G401 (cell line): ENCODE data around the gene PLK5. TPM values are rescaled to one million over a fixed set of nuclear protein-coding genes. Genes with fewer than 3 reads are reported as not detected.

Experiments used
- DNase-seq: peaks from one replicate; pipeline ENCODE4 v3.0.0-alpha.2; 2015; ENCODE audit warnings: low spot score
- in situ Hi-C: cut with HindIII; loops from 2 replicates; pipeline ENCODE4 v1.10.0; 2016; ENCODE audit warnings: low sequenced_read_pairs, mixed read lengths
- total RNA-seq: library from RNA; depleted of rRNA; stranded (reverse); fragments of >200 nt; shearing (Covaris generic); gene quantifications from 2 replicates; pipeline ENCODE4 v1.2.3, GENCODE V29; 2014

PLK5 gene
- total RNA-seq, 1 experiment from 2014 or later: not detected

DNA sequence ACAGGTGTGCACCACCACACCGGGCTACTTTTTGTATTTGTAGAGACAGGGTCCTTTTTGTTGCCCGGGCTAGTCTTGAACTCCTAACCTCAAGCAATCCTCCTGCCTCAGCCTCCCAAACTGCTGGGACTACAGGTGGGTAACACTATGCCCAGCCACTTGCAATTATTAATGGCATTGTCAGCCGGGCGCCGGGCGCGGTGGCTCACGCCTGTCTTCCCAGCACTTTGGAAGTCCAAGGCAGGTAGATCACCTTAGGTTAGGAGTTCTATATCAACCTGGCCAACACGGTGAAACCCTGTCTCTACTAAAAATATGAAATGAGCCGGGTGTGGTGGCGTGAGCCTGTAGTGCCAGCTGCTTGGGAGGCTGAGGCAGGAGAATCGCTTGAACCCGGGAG lies 47.0 kb downstream of the PLK5 start:
- DNase-seq: no peak
- in situ Hi-C loops: no loop called here

DNA sequence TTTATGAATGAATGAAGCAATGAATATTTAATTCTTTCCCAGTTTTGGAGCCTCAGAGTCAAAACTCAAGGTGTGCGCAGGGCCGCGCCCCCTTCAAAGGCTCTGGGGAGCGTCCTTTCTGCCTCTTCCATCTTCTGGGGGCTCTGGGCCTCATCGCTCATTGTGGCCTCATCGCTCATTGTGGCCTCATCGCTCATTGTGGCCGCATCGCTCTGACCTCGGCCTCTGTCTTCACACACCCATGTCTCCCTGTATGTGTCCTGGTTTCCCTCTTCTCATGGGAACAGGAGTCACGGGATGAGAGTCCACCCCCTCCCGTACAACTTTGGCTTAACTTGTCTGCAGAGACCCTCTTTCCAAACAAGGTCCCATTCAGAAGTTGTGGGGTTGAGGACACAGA lies 47.5 kb downstream of the PLK5 start:
- in situ Hi-C loops: no loop called here
- no peak for DNase-seq

DNA sequence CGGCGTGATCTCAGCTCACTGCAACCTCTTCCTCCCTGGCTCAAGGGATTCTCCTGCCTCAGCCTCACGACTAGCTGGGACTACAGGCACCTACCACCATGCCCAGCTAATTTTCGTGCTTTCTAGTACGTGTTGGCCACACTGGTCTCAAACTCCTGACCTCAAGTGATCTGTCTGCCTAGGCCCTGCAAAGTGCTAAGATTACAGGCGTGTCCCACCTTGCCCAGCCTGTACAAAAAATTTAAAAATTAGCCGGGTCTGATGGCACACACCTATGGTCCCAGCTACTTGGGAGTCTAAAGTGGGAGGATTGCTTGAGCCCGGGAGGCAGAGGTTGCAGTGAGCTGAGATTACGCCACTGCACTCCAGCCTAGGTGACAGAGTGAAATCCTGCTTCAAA lies 48.9 kb downstream of the PLK5 start:
- DNase-seq: no peak
- in situ Hi-C loops: no loop called here

DNA sequence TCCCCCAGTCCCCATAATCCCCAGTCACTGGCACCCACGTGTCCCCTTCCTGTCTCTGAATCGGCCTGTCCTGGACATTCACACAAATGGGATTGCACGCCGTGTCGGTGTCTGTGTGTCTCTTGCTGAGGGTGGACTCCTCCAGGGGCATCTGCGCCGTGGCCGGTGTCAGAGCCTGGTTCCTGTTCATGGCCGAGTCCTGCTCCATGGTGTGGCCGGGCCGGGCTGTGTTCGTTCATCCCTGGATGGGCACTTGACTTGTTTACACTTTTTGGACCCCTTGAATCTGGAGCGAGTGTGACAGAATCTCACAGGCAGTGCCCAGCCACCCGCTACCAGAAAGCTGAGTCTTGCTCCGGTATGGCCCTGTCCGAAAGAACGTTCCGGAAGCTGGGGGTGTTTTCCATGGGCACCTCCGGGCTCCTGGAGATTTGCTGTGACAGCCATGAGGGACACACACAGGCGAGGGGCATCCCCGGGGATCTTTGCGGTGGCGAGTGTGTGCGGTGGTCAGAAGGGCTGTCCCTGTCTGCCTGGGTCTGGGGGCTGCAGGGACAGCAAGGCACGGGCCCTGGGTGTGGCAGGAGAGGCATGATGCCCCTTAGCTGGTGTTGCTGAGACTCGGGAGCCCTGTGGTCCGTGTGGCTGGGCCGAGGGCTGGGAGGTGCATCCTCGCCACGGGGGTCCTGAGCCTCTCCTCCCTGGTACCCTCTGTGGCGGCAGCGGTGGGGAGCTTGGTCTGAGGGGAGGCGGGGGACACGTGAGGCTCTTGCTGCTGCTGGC lies 50.7 kb downstream of the PLK5 start:
- in situ Hi-C loops: no loop called here
- DNase-seq: no peak

DNA sequence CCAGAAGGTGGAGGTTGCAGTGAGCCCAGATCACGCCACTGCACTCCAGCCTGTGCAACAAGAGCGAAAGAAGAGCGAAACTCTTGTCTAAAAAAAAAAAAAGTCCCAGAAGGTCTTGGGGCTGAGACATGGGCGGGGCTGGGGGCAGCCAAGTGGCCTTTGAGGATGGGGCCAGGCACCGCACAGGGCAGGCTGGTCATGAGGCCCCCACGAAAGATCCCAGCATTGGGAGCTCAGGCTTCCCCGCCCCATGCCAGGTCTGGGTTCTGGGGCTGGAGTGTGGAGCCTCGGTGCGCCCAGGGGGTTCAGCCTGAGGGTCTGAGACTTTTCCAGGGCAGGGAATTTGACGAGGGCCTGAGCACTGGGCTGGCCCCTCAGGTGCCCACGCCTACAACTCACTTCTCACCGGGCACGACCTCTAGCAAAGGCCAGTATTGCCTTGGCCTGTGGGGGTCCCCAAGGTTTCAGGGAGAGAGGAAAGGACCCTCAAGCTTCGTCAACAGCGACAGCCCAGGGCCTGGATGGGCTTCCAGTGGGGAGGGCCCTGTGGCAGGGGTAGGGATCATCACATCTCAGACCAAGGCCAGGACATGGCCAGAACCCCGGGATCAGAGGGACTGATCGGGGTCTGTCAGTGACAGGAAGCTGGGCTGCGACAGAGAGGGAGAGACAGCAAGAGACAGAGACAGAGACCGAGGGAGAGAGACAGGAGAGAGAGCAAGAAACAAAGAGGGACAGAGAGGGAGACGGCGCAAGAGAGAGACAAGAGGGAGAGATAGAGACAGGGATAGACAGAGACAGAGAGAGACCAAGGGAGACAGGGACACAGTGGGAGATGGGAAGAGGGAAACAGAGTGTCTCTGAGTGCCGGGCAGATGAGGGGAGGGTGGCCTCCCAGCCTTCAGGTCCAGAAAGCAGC lies 51.7 kb downstream of the PLK5 start:
- in situ Hi-C loops: no loop called here
- DNase-seq: no peak

DNA sequence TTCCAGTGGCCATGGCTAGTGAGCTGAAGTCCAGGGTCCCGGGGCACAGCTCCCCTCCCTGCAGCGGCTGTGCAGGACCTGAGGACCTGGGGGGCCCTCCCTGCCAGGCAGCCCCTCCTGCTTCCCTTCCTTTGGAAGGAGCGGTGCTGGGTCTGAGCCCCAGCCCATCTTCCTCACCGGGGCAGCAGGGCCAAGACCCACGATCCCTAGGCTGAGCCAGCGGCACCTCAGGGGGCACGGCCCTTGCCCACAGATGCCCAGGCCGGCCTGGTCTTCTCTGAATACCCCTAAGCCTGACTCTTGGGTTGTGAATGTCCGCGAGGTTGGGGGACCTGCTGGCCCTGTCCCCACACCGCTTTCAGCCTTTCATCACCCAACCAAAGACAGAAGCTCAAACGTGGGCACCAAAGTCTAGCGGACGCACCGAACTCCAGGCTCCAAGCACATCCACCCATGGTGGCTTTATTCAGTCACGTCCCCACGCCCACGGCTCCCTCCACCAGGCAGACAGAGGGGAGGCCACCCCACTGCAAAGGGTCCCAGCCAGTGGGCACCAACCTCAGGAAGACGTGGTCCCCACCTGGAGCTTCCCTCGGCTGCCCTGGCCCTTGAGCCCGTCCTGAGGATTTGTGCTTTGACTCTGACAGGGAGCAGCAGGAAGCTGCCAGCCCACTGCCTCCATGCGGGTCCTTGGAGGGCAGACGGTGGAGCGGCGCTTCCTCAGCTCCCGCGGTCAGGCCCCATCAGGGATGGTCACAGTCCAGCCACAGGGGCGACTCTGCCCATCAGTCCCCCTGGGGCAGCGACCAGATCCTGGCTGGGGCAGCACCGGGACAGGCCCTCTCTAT lies 52.6 kb downstream of the PLK5 start:
- in situ Hi-C loops: no loop called here
- no peak for DNase-seq

DNA sequence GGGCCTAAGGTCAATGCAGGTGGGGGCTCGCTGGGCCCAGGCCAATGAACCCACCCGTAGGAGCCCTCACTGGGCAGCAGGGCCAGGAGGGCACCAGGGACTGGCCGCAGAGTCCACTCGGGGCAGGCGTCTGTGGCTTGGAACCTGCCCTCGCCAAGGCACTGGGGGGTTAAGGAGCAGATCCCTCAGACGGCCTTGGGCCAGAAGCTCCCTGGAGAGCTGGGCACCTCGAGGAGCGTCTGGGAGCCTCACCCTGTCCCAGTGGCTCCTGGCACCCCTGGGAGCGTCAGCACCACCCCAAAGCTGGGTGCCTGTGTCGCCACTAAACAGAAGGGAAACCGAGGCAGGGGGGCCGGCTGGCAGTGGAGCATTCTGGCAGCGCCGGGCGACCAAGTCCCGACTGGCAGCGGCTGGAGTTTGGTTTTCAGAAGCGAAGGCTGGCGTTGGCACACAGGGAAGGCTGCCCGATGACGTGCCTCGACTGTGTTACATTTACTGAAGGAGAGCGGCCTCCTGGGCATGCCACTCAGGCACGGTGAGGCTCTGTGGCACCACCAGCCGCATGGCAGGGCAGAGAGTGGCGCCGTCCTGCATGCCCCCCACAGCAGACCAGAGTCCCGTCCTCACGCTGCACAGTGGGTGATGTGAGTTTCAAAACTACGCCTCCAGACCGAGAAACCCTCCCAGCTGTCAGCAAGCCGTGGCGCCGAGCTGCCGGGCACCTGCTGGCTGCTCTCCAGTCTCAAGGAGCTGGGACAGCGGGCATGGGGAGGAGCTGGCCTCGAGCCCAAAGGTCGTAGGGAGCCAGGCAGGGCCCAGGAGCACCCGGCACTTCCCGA lies 53.4 kb downstream of the PLK5 start:
- in situ Hi-C loops: no loop called here
- DNase-seq: no peak

DNA sequence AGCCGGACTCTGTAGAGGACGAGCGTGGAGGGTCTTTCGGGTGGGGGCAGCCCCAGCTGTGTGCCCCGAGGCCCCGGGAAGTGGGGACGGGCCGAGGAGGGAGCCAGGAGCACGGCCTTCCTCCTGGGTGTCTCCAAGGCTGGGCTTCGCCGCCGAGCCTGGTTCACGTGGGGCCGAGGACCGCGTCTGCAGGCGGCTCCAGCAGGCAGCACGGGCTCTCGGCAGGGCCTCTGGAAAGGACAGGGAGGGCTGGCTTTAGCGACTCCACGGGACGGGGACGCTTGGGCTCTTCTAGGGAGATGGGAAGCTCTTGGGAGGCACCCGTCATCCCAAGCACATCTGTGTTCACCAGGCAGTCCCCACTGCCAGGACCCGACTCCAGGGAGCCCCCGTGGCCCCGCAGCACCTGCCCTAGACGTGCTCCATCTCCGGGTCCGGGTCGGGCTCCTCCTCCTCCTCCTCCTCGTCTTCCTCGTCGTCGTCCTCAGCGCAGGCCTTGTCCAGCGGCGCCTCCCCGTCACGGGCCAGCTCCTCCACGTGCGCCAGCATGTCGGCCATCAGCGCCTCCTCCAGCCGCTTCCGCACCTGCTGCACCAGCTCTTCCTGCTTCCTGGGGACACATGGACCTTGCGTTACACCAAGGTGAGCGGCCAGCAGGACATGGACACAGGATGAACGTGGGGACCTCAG lies 54.2 kb downstream of the PLK5 start:
- peak; percentile 23 for DNase-seq
- in situ Hi-C loops: no loop called here

DNA sequence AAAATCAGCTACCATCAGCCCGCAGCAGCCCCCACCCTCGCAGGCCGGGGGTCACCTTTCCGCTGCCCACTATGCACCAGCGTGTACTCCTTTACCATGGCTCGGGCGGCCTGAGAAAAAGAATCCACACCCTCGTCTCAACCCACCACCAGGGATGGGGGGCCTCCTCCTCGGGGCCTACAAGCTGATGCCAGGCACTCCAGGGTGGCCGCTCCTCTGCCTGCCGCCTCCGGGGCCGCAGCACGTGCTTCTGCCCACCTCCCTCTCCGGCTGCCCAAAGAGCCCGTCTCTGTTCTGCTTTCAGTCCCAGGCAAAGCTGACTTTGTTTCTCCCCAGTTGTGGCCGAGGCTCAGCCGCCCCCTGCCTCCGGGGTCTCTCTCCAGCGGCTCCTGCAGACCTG lies 55.3 kb downstream of the PLK5 start:
- DNase-seq: no peak
- in situ Hi-C loops: no loop called here

DNA sequence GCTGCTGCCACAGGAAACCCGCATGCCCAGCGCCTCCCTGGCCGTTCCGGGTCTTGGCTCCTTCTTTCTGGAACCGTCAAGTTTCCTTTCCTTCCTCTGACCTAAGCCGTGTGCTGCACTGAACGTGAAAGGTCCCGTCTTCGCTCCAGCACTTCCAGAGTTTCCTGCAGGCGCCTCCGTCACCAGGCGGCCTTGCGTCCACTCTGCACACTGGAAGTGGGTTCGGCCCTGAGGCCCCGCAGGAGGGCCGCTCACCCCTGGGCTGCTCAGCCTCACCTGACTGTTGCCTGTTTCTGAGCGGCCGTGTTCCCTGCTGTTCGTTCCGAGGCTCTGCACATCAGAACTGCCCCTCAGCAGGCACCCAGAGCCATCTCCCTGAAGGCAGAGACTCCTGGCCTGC lies 56.5 kb downstream of the PLK5 start:
- DNase-seq: no peak
- in situ Hi-C loops: no loop called here

DNA sequence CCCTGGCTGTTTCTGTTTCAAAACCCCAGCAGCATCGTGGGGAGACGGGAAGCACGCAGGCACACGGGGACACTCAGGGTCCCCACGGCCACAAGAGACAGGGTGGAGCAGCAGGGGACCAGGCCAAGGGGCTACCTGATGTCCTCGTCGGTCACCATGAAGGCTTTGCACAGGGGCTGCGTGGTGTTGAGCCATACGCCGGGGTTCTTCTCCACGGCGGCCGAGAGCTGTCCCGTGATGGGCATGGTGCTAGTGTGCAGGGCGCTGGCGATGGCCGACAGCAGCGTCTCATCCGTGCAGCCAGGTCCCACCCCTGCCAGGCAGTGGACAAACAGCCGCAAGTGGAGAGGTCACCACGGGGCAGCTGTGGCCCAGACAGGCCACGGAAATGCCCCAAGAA lies 57.1 kb downstream of the PLK5 start:
- in situ Hi-C loops: no loop called here
- DNase-seq: no peak

DNA sequence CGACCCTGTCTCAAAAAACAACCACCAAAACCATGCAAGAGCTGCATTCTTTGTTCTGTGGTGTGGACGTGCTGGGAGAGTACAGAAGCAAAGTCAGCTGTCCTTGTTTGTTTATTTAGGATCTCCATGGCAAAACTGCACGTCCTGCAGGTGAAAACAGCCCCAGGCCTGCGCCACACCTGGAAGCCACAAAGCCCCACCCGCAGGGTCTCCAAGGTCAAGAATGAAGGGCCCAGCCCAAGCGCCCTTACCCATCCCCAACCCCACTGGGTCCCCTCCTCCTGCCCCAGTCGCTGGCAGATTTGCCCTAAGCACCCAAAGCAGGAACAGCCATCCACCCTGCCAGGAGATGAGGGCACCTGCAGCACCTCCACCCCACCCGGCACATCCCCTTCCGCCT lies 58.3 kb downstream of the PLK5 start:
- in situ Hi-C loops: no loop called here
- DNase-seq: no peak

DNA sequence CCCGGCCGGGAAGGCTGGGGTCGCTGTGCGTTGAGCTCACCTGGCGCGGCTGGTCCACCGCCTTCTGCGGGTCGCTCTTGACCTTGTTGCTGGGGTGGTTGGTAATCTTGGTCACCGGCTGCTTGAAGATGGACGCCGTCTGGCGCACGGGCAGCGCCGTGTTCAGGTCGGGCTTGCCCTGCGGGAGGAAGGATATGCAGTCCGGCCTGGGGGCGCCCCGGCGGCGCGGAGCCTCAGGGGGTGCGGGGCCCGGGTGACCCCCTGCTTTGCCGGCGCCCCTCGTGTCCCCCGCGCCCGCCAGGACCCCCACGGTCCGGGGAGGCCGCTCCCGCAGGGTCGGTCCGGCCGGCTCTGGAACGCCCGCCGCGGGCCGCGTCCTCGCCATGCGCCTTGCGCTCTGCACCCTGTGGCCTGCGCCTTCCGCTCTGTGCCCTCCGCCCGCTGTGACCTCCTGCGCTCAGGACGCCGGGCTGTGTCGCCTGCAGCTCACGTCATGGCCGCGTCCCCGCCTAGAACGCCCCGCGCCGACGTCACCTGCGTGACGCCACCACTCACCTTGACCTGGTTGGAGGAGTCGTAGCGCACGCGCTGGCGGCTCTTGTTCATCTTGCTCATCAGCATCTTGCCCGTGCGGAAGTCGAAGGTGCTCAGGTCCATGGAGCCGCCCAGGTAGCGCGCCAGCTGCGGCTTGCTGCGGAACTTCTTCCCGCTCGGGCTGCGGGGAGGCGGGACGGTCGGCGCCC lies 60.8 kb downstream of the PLK5 start:
- in situ Hi-C loops: no loop called here
- DNase-seq: no peak

DNA sequence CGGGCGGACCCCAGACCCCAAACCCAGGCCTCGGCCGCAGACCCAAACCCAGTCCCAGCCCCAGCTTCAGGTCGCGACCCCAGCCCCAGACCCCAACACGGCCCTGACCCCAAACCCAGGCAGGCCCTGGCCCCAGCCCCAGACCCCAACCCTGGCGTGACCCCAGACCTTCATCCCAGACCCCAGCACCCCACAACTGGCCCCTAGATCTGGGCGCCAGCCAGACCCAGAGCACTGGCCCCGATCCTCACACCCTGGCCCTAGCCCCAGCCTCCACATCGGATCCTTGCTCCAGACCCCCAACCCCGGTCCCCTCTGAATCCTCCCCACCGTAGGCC lies 61.3 kb downstream of the PLK5 start:
- in situ Hi-C loops: no loop called here

More for the DNA sequence above, 61.3 kb downstream of the PLK5 start:
- no peak for DNase-seq
